HG02623 (cell line): ENCODE data around the gene MIPEP.
"Not testable (repeated sequence)": the region's sequence is repeated elsewhere in the genome, so short reads cannot be mapped to it uniquely, and the experiment has no call there.

Experiments
- ATAC-seq: cut with Tn5 transposase; IDR thresholded peaks from one replicate; pipeline ENCODE4 v1.9.1; 2021; ENCODE audit warnings: moderate library complexity; ENCODE audit not compliant: unreplicated experiment

MIPEP gene

GRCh38 chr13:23778002-23778652, 111.1 kb downstream of the MIPEP start:
- no peak for ATAC-seq

DNA sequence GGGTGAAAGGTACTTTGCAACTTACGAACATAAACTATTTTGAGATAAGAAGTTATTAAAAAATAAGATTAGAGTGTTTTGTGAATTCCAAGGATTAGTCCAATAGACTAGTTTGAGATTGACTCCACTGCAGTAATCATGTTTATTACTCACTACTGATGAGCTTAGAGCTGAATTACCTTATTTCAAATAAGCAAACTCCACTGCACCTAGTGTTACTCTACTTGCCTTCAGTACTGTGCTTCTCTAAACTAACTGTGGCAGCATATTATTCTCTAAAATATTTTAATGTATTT, 111.7 kb downstream of the MIPEP start:
- peak; percentile 10 for ATAC-seq

DNA sequence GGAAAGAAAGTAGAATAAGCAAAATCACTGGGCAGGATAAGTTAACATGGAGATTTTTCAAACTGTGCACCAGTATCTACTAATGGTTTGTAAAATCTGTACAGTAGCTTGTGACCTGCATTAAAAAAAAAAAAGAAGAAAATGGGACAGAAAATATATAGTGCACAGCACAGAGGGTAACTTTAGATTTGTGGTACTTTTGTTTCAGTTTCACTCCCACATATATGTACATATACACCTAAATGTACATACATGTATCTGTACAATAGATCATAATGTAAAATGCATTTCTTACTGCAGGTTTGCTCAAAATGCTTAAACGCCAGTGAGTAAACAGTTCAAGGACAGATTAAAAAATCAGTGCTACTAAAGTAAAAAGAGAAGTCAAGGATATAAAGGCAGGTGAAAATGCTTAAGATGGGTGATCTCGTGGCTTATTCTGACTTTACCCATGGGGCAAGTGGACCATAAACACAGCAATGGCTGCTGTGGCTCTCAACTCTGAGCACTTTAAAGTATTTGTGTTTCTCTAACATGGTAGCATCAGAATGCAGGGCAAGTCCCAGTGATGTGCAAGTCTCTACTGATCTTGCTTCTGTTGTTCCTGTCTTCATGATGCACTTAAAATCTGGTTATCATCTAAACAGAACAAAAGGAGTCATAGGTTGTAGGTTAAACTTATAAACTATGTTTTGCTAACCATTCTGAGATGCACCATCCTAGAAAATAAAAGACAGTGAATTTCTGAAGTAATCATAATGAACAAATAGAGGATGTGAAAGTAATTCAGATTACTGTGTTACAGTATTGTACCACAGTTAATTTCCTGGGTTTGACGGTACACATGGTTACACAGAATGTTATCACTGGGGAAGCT, 112.3 kb downstream of the MIPEP start:
- peak; percentile 90 for ATAC-seq

DNA sequence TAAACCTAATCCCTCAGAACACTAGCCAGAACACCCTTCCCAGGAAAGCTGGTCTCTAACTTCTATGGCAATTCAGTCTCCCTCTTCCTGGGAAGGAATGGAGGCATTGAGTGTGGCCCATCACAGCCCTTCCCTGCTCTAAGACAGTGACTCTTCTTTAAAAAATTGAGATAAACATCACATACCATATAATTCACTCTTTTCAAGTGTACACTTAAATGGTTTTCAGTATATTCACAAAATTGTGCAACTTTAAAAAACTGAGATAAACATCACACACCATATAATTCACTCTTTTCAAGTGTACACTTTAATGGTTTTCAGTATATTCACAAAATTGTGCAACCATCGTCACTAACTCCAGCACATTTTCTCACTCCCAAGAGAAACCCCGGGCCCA, 116.5 kb downstream of the MIPEP start:
- no peak for ATAC-seq

DNA sequence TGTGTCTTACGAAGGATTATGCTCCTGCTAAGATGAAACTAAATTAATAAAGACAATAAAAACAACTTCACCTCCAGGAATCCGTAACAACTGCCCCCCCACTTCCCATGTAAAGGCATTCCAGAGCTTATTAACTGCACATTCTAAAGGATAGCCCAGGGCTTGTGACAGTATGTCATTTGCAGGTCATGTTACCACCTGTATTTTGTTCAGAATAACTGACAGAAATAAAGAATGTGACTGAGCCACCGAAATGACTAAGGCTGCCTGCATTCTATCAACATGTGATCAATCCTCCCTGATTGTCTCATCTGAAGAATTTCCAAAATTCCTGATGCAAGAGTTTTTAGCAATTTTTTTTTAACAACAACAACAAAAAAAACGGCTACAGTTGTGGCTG, 117.2 kb downstream of the MIPEP start:
- no peak for ATAC-seq

- peak; percentile 94 for ATAC-seq
These were observed 117.6 kb downstream of the MIPEP start for GRCh38 chr13:23771552-23771951.

GRCh38 chr13:23770973-23771372, 118.2 kb downstream of the MIPEP start:
- no peak for ATAC-seq

- ATAC-seq, result no peak
These were observed 118.8 kb downstream of the MIPEP start for GRCh38 chr13:23770428-23770827.

- no peak for ATAC-seq
These were observed 119.8 kb downstream of the MIPEP start for GRCh38 chr13:23769401-23769800.

- no peak for ATAC-seq
These were observed 121.4 kb downstream of the MIPEP start for GRCh38 chr13:23767838-23768237.

DNA sequence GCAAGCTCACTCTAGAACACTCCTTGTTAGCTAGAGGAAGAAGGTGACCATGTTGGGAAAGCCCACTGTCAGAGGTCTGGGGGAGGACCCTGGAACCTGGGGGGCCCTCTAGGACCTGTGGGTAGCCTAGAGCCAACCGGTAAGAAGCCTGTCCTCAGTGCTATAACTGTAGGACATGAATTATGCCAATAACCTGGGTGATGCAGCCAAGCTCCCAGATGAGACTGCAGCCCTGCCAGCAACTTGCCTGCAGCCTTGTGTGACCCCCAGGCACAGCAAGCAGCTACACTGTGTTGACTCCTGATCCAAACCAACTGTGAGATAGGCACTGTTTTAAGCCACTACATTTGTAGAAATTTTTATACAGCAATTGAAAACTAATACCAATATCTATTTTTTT, 122.3 kb downstream of the MIPEP start:
- no peak for ATAC-seq

GRCh38 chr13:23766283-23766682, 122.9 kb downstream of the MIPEP start:
- ATAC-seq, result no peak

DNA sequence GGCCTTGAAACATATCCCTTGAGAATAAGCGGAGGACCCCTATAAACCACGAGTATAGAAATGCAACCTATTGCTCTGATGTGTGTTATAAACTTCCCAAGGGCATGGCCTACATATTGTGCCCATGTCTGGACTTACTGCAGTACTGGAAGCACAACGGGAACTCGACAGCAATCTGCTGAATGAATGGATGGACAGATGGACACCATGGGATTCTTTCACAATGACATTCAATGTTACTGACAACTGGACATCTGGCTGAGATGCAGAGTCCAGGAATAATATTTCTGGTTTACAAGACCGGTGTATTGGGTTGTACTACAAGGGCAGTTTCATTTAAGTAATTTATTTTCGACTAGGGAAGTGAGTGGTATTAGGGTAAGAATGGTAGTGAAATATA, 123.7 kb downstream of the MIPEP start:
- no peak for ATAC-seq

DNA sequence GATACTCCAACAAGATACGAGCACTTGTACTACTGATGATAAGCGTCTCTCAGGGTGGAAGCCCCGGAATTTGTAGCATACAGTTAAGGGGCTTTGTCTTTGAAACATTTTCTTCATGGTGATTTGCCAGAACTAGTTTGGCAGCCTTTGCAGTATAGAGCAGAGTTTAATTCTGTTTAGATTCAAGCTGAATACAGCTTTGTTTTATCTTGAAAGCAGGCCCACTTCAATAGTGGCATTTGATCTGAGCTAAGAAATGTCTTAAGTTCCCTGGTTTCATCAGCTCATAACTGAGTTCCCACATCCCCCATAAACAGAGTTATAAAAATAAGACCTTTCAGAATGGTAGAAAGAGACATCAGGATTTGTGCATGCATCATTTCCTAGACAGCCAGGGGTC, 125.9 kb downstream of the MIPEP start:
- ATAC-seq, result no peak

- not testable (repeated sequence) for ATAC-seq
These were observed 127.4 kb downstream of the MIPEP start for GRCh38 chr13:23761760-23762159.

GRCh38 chr13:23760000-23760399, 129.2 kb downstream of the MIPEP start:
- ATAC-seq, result no peak

- no peak for ATAC-seq
These were observed 130.2 kb downstream of the MIPEP start for GRCh38 chr13:23758798-23759527.

GRCh38 chr13:23754997-23755396, 134.2 kb downstream of the MIPEP start:
- no peak for ATAC-seq

DNA sequence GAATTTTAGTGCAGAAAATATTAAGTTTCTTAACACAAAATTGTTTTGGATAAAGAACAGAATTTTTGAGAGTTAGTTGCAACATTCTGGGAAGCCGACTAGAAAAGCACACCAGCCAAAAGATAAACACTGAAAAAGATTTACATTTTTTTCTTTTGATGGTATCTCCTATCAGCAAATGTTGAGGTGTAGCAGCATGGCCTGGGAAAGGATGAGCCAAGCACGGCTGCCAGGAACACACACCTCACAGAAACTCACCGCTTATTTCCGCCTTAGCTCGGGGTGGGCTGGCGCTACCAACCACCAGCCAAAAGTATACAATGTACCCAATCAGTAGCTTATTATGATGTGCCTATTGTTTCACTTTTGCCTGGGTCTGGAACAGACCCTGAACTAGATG, 134.7 kb downstream of the MIPEP start:
- ATAC-seq, result no peak

GRCh38 chr13:23753458-23753857, 135.7 kb downstream of the MIPEP start:
- no peak for ATAC-seq

- ATAC-seq, result peak; percentile 50
These were observed 136.8 kb downstream of the MIPEP start for GRCh38 chr13:23752111-23753001.
